Measurements from ENCODE around the gene CCN6. TPM values are rescaled to one million over a fixed set of nuclear protein-coding genes. Genes with fewer than 3 reads are reported as not detected.

Gene CCN6
- total RNA-seq, 1 experiment from 2014 or later: not detected

- ChIA-PET CTCF (interaction anchor here (0.7 to 1.7 kb wide), 2 partner anchors 14 to 15 kb away, joined by 3 read pairs; no protein-coding TSS in a partner anchor), POLR2A (interaction anchor here (0.7 kb wide), 1 partner anchor 13 kb away, joined by 4 read pairs; no protein-coding TSS in a partner anchor)
- Mint-ChIP-seq H3K4me3 (ENCODE audit: unreplicated experiment) (no peak overlapping the region), H3K27ac (ENCODE audit: low read depth, unreplicated experiment) (no peak overlapping the region), H3K9me3 (ENCODE audit: unreplicated experiment) (peaks cover 16% of the 10 kb centered on the region), H3K36me3 (ENCODE audit: insufficient read depth, unreplicated experiment) (no peaks in the 10 kb centered on the region), H3K4me1 (ENCODE audit: insufficient read depth, unreplicated experiment) (no peaks in the 10 kb centered on the region), H3K27me3 (ENCODE audit: insufficient read depth, unreplicated experiment) (no peaks in the 10 kb centered on the region)
- DNase-seq (ENCODE audit: unreplicated experiment): no peak
- BruUV-seq (replicated peaks): no TSS peak
- intact Hi-C loops (cut with micrococcal nuclease): no loop called here
- TF ChIP-seq CTCF (IDR thresholded peaks at IDR 0.05; ENCODE audit: unreplicated experiment): no peak
Measured at GRCh38 chr6:112022749-112023148, 31.2 kb upstream of the CCN6 start.

- BruUV-seq (replicated peaks): no TSS peak
- DNase-seq (ENCODE audit: unreplicated experiment): no peak
- CTCF ChIA-PET: interaction anchor here (0.7 kb wide), 1 partner anchor 100 kb away, joined by 3 read pairs; no protein-coding TSS in a partner anchor
- no peak for TF ChIP-seq CTCF (IDR thresholded peaks at IDR 0.05; ENCODE audit: unreplicated experiment)
- Mint-ChIP-seq H3K27ac (ENCODE audit: low read depth, unreplicated experiment) (no peak overlapping the region), H3K4me1 (ENCODE audit: insufficient read depth, unreplicated experiment) (no peaks in the 10 kb centered on the region), H3K27me3 (ENCODE audit: insufficient read depth, unreplicated experiment) (no peaks in the 10 kb centered on the region), H3K36me3 (ENCODE audit: insufficient read depth, unreplicated experiment) (no peaks in the 10 kb centered on the region), H3K9me3 (ENCODE audit: unreplicated experiment) (peaks cover 16% of the 10 kb centered on the region), H3K4me3 (ENCODE audit: unreplicated experiment) (no peak overlapping the region)
- intact Hi-C loops (cut with micrococcal nuclease): no loop called here
- POLR2A ChIA-PET: no interaction called here
Measured at GRCh38 chr6:112024464-112024863, 29.4 kb upstream of the CCN6 start.

GRCh38 chr6:112026933-112027332 lies 27.0 kb upstream of the CCN6 start:
- CTCF ChIA-PET: interaction anchor here (0.7 to 3.9 kb wide), 5 partner anchors 14 to 980 kb away, joined by 3 to 47 read pairs (median 4); no protein-coding TSS in a partner anchor
- H3K4me1 Mint-ChIP-seq (ENCODE audit: insufficient read depth, unreplicated experiment): peaks cover 10% of the 10 kb centered on the region
- peaks cover 16% of the 10 kb centered on the region for H3K9me3 Mint-ChIP-seq (ENCODE audit: unreplicated experiment)
- H3K27ac Mint-ChIP-seq (ENCODE audit: low read depth, unreplicated experiment): no peak overlapping the region
- POLR2A ChIA-PET: no interaction called here
- no peak overlapping the region for H3K4me3 Mint-ChIP-seq (ENCODE audit: unreplicated experiment)
- intact Hi-C loops (cut with micrococcal nuclease): no loop called here
- no TSS peak for BruUV-seq (replicated peaks)
- H3K36me3 Mint-ChIP-seq (ENCODE audit: insufficient read depth, unreplicated experiment): no peaks in the 10 kb centered on the region
- H3K27me3 Mint-ChIP-seq (ENCODE audit: insufficient read depth, unreplicated experiment): no peaks in the 10 kb centered on the region
- no peak for DNase-seq (ENCODE audit: unreplicated experiment)
- TF ChIP-seq CTCF (IDR thresholded peaks at IDR 0.05; ENCODE audit: unreplicated experiment): no peak

- no peak overlapping the region for H3K27ac Mint-ChIP-seq (ENCODE audit: low read depth, unreplicated experiment)
- no peak for TF ChIP-seq CTCF (IDR thresholded peaks at IDR 0.05; ENCODE audit: unreplicated experiment)
- no peak overlapping the region for H3K4me3 Mint-ChIP-seq (ENCODE audit: unreplicated experiment)
- no peak for DNase-seq (ENCODE audit: unreplicated experiment)
- peaks cover 16% of the 10 kb centered on the region for H3K9me3 Mint-ChIP-seq (ENCODE audit: unreplicated experiment)
- peaks cover 2% of the 10 kb centered on the region for H3K27me3 Mint-ChIP-seq (ENCODE audit: insufficient read depth, unreplicated experiment)
- BruUV-seq (replicated peaks): no TSS peak
- ChIA-PET CTCF (interaction anchor here (0.6 to 3.9 kb wide), 14 partner anchors 8 to 400 kb away, joined by 3 to 47 read pairs (median 4); no protein-coding TSS in a partner anchor), POLR2A (no interaction called here)
- peaks cover 10% of the 10 kb centered on the region for H3K4me1 Mint-ChIP-seq (ENCODE audit: insufficient read depth, unreplicated experiment)
- intact Hi-C loops (cut with micrococcal nuclease): no loop called here
- H3K36me3 Mint-ChIP-seq (ENCODE audit: insufficient read depth, unreplicated experiment): no peaks in the 10 kb centered on the region
Measured at GRCh38 chr6:112027942-112028674, 25.8 kb upstream of the CCN6 start.
